Testis (tissue), 2 donors: ENCODE results near the gene TRAPPC12.

Source experiments
- POLR2A ChIP-seq: fragments of 450-650 bp; IDR thresholded peaks from one replicate; pipeline ENCODE4 v1.6.1; 2017; ENCODE audit warnings: antibody characterized with exemption, mild to moderate bottlenecking, moderate library complexity
- TF ChIP-seq, protein P1 (sequence below), 3 experiments: fragments of 450-650 bp in 2 of 3; fragments of 200-600 bp in 1 of 3; sonication (generic) in 1 of 3; IDR thresholded peaks; one replicate each; pipeline ENCODE4 v1.5.1; 2016 to 2019; ENCODE audit warnings: antibody characterized with exemption in 3 of 3, mild to moderate bottlenecking in 2 of 3, moderate library complexity in 1 of 3

DNA sequence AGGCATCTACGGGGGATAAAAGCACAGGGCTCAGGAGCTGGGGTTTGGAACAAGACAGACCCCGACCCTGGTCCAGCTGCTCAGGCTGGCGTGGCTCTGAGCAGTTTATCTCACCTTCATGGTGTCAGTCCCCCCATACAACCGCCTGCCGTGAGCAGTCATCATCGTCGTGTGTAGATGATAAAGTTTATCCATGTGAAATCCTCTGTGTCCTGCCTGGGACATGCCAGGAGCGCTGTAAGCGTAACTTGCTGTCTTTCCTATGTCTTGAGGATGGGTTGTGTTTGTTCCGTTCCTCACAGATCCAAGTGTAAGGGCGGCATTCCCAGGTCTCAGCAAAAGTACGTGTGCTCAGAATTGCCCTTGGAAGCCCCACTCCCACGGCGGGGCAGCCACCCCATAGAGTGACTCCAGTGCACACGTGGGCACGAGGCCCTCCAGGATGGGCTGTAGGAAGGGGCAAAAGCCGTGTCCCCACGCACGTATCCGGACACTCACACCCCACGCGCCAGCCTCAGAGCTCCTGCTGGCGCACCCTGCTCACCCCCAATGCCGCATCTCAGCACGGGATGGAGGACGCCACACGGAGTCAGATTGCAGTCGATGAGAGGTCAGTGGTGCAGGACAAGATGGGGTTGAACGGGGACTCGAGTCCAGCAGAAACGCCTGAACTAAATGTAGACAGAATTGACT is 88.9 kb downstream of the TRAPPC12 start:
- TF ChIP-seq, protein P1, sequence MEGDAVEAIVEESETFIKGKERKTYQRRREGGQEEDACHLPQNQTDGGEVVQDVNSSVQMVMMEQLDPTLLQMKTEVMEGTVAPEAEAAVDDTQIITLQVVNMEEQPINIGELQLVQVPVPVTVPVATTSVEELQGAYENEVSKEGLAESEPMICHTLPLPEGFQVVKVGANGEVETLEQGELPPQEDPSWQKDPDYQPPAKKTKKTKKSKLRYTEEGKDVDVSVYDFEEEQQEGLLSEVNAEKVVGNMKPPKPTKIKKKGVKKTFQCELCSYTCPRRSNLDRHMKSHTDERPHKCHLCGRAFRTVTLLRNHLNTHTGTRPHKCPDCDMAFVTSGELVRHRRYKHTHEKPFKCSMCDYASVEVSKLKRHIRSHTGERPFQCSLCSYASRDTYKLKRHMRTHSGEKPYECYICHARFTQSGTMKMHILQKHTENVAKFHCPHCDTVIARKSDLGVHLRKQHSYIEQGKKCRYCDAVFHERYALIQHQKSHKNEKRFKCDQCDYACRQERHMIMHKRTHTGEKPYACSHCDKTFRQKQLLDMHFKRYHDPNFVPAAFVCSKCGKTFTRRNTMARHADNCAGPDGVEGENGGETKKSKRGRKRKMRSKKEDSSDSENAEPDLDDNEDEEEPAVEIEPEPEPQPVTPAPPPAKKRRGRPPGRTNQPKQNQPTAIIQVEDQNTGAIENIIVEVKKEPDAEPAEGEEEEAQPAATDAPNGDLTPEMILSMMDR (IDR thresholded peaks at IDR 0.05): no peak
- no peak for TF ChIP-seq POLR2A
